Measurements from ENCODE around the gene FCAMR. TPM values are rescaled to one million over a fixed set of nuclear protein-coding genes. Genes with fewer than 3 reads are reported as not detected.
A peak's percentile ranks its signal among the peaks of the same experiment; 100 is the strongest.

FCAMR gene
- total and polyA plus RNA-seq, 3 experiments from 2014 or later: not detected

DNA sequence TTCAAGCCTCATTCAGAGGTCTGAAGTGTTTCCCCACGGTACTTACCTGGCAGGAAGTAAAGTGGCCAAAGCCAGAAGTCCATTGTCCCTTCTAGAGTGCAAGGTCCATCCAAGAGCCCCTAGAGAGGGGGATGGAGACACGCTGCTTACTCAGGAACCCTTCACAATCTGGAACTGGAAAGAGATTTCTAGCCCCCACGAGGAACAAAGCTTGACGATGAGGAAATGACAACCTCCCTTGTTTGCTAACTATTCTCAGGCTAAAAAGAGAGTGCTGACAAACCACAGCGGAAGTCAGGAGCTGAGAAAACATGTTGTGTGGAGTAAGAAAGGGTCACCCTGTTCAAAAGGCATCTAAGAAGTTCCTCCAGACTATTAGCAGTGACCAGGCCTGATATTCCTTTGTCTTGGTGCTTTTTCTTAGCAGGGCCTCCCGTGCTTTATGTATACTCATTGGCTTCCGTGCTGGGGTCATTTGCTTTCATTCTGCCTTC, 48.4 kb downstream of the FCAMR start, which contains the start of gene FCMR:
Gene FCMR, minus strand, starts transcription at position 170 of the 494 bp plus-strand sequence. Its CDS starts 87 bp downstream, at position 83.
- Histone ChIP-seq H3K4me3 (ENCODE audit: low read length) (peak within 1 kb of the TSS; percentile 81), H3K9me3 (ENCODE audit: low read length) (no peaks in the 10 kb centered on the region), H3K27ac (ENCODE audit: low read depth, low read length) (peak within 1 kb of the TSS; percentile 71), H3K4me1 (ENCODE audit: insufficient read depth, low read length) (peaks cover 61% of the 10 kb centered on the region), H3K36me3 (ENCODE audit: insufficient read depth, low read length) (peaks cover 6% of the 10 kb centered on the region), H3K27me3 (ENCODE audit: insufficient read depth, low read length, poor library complexity, severe bottlenecking) (no peaks in the 10 kb centered on the region)
- Mint-ChIP-seq H3K9me3 (no peaks in the 10 kb centered on the region), H3K4me3 (no peak within 1 kb of the TSS), H3K27me3 (no peaks in the 10 kb centered on the region), H3K36me3 (peaks cover 19 to 41% (median 20%) of the 10 kb centered on the region in 3 donors), H3K27ac (peak within 1 kb of the TSS in 1 of 8 donors; percentile 88), H3K4me1 (peaks cover 35 to 38% (median 37%) of the 10 kb centered on the region in 3 donors)
- peak; percentile 22 to 84 (median 67) for DNase-seq
- CTCF ChIA-PET: interaction anchor here (0.7 to 3.5 kb wide), 9 partner anchors 9 to 309 kb away, joined by 3 to 74 read pairs (median 7); partner anchors contain the start of gene EIF2D
- POLR2A ChIA-PET: interaction anchor here (0.6 to 3.7 kb wide), 14 partner anchors 9 to 400 kb away, joined by 3 to 25 read pairs (median 5); partner anchors contain the start of genes CD55 and DYRK3

DNA sequence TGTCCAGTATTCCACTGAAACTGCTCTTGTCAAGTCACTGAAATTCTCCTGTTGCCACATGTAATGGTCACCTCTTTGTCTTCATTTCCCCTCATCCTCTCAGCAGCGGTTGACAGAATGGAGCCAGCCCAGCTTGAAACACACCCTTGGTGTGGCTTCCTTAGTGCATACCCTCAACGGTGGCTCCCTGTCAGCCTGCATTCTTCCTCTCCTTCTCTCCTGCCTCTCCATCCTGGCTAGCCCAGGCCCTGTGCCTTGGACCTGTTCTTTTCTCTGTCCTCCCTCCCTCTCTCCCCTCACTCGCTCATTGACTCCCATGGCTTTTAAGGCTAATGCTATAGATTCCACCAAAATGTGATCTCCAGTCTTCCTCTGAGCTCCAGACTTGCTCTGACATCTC, 52.2 kb downstream of the FCAMR start:
- H3K27ac ChIP-seq (ENCODE audit: low read depth, low read length): no peak overlapping the region
- Mint-ChIP-seq H3K36me3 (peaks cover 31 to 79% (median 37%) of the 10 kb centered on the region in 3 donors), H3K9me3 (no peaks in the 10 kb centered on the region), H3K27ac (peak overlapping the region in 6 of 8 donors; percentile 79 to 96 (median 94)), H3K4me1 (peaks cover 68 to 71% (median 70%) of the 10 kb centered on the region in 3 donors), H3K4me3 (no peak overlapping the region), H3K27me3 (peaks cover 0 to 1% of the 10 kb centered on the region in 2 donors)
- ChIA-PET POLR2A (interaction anchor here (0.6 to 1.2 kb wide), 3 partner anchors 9 to 420 kb away, joined by 4 read pairs; no protein-coding TSS in a partner anchor), CTCF (interaction anchor here (0.8 to 3.3 kb wide), 9 partner anchors 11 to 203 kb away, joined by 3 to 36 read pairs (median 8); partner anchors contain the start of gene IL20)
- peaks cover 34% of the 10 kb centered on the region for H3K36me3 ChIP-seq (ENCODE audit: insufficient read depth, low read length)
- peak overlapping the region; percentile 81 for H3K4me3 ChIP-seq (ENCODE audit: low read length)
- no peak for DNase-seq
- no peaks in the 10 kb centered on the region for H3K9me3 ChIP-seq (ENCODE audit: low read length)
- H3K27me3 ChIP-seq (ENCODE audit: insufficient read depth, low read length, poor library complexity, severe bottlenecking): no peaks in the 10 kb centered on the region
- peaks cover 70% of the 10 kb centered on the region for H3K4me1 ChIP-seq (ENCODE audit: insufficient read depth, low read length)

- no peaks in the 10 kb centered on the region for H3K27me3 ChIP-seq (ENCODE audit: insufficient read depth, low read length, poor library complexity, severe bottlenecking)
- H3K27ac ChIP-seq (ENCODE audit: low read depth, low read length): no peak overlapping the region
- peaks cover 0 to 1% of the 10 kb centered on the region in 2 donors for H3K27me3 Mint-ChIP-seq
- H3K4me1 ChIP-seq (ENCODE audit: insufficient read depth, low read length): peaks cover 76% of the 10 kb centered on the region
- H3K9me3 ChIP-seq (ENCODE audit: low read length): no peaks in the 10 kb centered on the region
- DNase-seq: no peak
- ChIA-PET CTCF (interaction anchor here (0.8 to 6.1 kb wide), 3 partner anchors 13 to 182 kb away, joined by 3 to 138 read pairs (median 3); no protein-coding TSS in a partner anchor), POLR2A (no interaction called here)
- H3K4me3 ChIP-seq (ENCODE audit: low read length): peak overlapping the region; percentile 81
- H3K9me3 Mint-ChIP-seq: no peaks in the 10 kb centered on the region
- peaks cover 31 to 90% (median 43%) of the 10 kb centered on the region in 3 donors for H3K36me3 Mint-ChIP-seq
- peak overlapping the region in 6 of 8 donors; percentile 76 to 96 (median 94) for H3K27ac Mint-ChIP-seq
- H3K36me3 ChIP-seq (ENCODE audit: insufficient read depth, low read length): peaks cover 51% of the 10 kb centered on the region
- H3K4me1 Mint-ChIP-seq: peaks cover 86 to 91% (median 89%) of the 10 kb centered on the region in 3 donors
- H3K4me3 Mint-ChIP-seq: no peak overlapping the region
Observed at GRCh38 chr1:206916000-206916709, 54.1 kb downstream of the FCAMR start.

- peaks cover 87 to 93% (median 92%) of the 10 kb centered on the region in 3 donors for H3K4me1 Mint-ChIP-seq
- peak overlapping the region; percentile 81 for H3K4me3 ChIP-seq (ENCODE audit: low read length)
- no peaks in the 10 kb centered on the region for H3K27me3 ChIP-seq (ENCODE audit: insufficient read depth, low read length, poor library complexity, severe bottlenecking)
- peaks cover 0 to 1% of the 10 kb centered on the region in 2 donors for H3K27me3 Mint-ChIP-seq
- ChIA-PET CTCF (interaction anchor here (1.0 to 6.1 kb wide), 4 partner anchors 7 to 26 kb away, joined by 3 to 138 read pairs (median 38); partner anchors contain the start of gene FCMR), POLR2A (interaction anchor here (0.9 kb wide), 1 partner anchor 10 kb away, joined by 3 read pairs; no protein-coding TSS in a partner anchor)
- no peak overlapping the region for H3K27ac ChIP-seq (ENCODE audit: low read depth, low read length)
- H3K4me3 Mint-ChIP-seq: peak overlapping the region in 1 of 7 donors; percentile 86
- no peaks in the 10 kb centered on the region for H3K9me3 Mint-ChIP-seq
- H3K9me3 ChIP-seq (ENCODE audit: low read length): no peaks in the 10 kb centered on the region
- H3K36me3 ChIP-seq (ENCODE audit: insufficient read depth, low read length): peaks cover 58% of the 10 kb centered on the region
- H3K27ac Mint-ChIP-seq: peak overlapping the region in 6 of 8 donors; percentile 76 to 96 (median 94)
- DNase-seq: no peak
- peaks cover 84% of the 10 kb centered on the region for H3K4me1 ChIP-seq (ENCODE audit: insufficient read depth, low read length)
- H3K36me3 Mint-ChIP-seq: peaks cover 23 to 91% (median 41%) of the 10 kb centered on the region in 3 donors
Observed at GRCh38 chr1:206915030-206915735, 55.1 kb downstream of the FCAMR start.

DNA sequence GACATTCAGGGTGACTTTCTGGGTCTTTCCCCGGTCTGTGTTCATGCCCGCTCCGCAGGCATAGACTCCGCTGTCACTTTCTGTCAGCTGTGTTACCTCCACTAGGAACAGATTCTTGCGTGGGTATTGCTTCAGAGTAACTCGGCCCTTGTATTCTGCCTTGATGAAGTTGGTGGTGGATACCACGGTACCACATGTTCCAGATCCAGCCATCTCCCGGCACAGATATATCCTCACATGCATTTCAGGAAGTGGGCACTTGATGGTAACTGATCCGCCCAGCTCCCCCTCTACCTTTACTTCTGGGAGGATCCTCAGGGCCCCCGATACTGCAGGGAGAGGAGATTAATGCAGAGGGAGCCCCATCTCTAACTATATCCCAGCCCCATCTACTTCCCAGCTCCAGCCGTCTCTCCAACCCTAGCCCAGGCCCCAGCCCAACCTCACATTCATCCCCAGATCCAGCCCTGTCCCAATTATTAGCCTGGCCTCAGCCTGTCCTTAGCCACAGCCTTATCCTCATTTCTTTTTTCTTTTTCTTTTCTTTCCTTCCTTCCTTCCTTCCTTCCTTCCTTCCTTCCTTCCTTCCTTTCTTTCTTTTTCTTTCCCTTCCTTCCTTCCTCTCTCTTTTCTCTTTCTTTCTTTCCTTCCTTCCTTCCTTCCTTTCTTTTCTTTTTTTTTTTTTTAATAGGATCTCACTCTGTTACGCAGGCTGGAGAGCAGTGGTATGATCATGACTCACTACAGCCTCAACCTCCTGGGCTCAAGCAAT, 56.3 kb downstream of the FCAMR start:
- ChIA-PET CTCF (interaction anchor here (0.8 to 6.1 kb wide), 9 partner anchors 8 to 279 kb away, joined by 3 to 138 read pairs (median 18); partner anchors contain the start of genes DYRK3, FCMR and IL20), POLR2A (no interaction called here)
- peaks cover 58% of the 10 kb centered on the region for H3K36me3 ChIP-seq (ENCODE audit: insufficient read depth, low read length)
- H3K4me1 Mint-ChIP-seq: peaks cover 84 to 93% (median 92%) of the 10 kb centered on the region in 3 donors
- no peak overlapping the region for H3K4me3 ChIP-seq (ENCODE audit: low read length)
- no peaks in the 10 kb centered on the region for H3K27me3 ChIP-seq (ENCODE audit: insufficient read depth, low read length, poor library complexity, severe bottlenecking)
- H3K36me3 Mint-ChIP-seq: peaks cover 19 to 88% (median 38%) of the 10 kb centered on the region in 3 donors
- DNase-seq: no peak
- no peaks in the 10 kb centered on the region for H3K9me3 ChIP-seq (ENCODE audit: low read length)
- H3K4me3 Mint-ChIP-seq: peak overlapping the region in 4 of 7 donors; percentile 4 to 42 (median 16)
- peak overlapping the region in 6 of 8 donors; percentile 69 to 95 (median 90) for H3K27ac Mint-ChIP-seq
- H3K27ac ChIP-seq (ENCODE audit: low read depth, low read length): no peak overlapping the region
- peaks cover 0 to 1% of the 10 kb centered on the region in 2 donors for H3K27me3 Mint-ChIP-seq
- no peaks in the 10 kb centered on the region for H3K9me3 Mint-ChIP-seq
- H3K4me1 ChIP-seq (ENCODE audit: insufficient read depth, low read length): peaks cover 90% of the 10 kb centered on the region

- H3K4me3 Mint-ChIP-seq: peak overlapping the region; percentile 21 to 64 (median 43)
Observed at GRCh38 chr1:206912445-206913095, 57.7 kb downstream of the FCAMR start.

More at GRCh38 chr1:206912445-206913095, 57.7 kb downstream of the FCAMR start:
- peaks cover 16 to 91% (median 40%) of the 10 kb centered on the region in 3 donors for H3K36me3 Mint-ChIP-seq
- Histone ChIP-seq H3K9me3 (ENCODE audit: low read length) (no peaks in the 10 kb centered on the region), H3K36me3 (ENCODE audit: insufficient read depth, low read length) (peaks cover 67% of the 10 kb centered on the region), H3K4me1 (ENCODE audit: insufficient read depth, low read length) (peaks cover 91% of the 10 kb centered on the region), H3K27me3 (ENCODE audit: insufficient read depth, low read length, poor library complexity, severe bottlenecking) (no peaks in the 10 kb centered on the region), H3K4me3 (ENCODE audit: low read length) (no peak overlapping the region), H3K27ac (ENCODE audit: low read depth, low read length) (no peak overlapping the region)
- CTCF ChIA-PET: interaction anchor here (0.6 to 6.1 kb wide), 45 partner anchors 9 to 292 kb away, joined by 3 to 138 read pairs (median 5); partner anchors contain the start of genes DYRK3, FCMR, IL10 and IL20
- H3K4me1 Mint-ChIP-seq: peaks cover 85 to 95% (median 95%) of the 10 kb centered on the region in 3 donors
- DNase-seq: peak in 4 of 5 donors; percentile 51 to 74 (median 67)
- POLR2A ChIA-PET: interaction anchor here (0.7 to 2.6 kb wide), 4 partner anchors 9 to 254 kb away, joined by 3 to 25 read pairs (median 5); partner anchors contain the start of gene FCMR
- peaks cover 0 to 1% of the 10 kb centered on the region in 2 donors for H3K27me3 Mint-ChIP-seq
- no peaks in the 10 kb centered on the region for H3K9me3 Mint-ChIP-seq
- H3K27ac Mint-ChIP-seq: peak overlapping the region in 6 of 8 donors; percentile 69 to 95 (median 90)

All from CD8-positive, alpha-beta memory T cell (primary cell).